GM19467 (cell line): ENCODE data around the gene ERAP2.
A peak's percentile ranks its signal among the peaks of the same experiment; 100 is the strongest.
"Not testable (repeated sequence)": the region's sequence is repeated elsewhere in the genome, so short reads cannot be mapped to it uniquely, and the experiment has no call there.

Experiments used
- ATAC-seq: cut with Tn5 transposase; IDR thresholded peaks from one replicate; pipeline ENCODE4 v1.9.1; 2021; ENCODE audit warnings: mild to moderate bottlenecking, moderate library complexity; ENCODE audit not compliant: unreplicated experiment

The ERAP2 gene

GRCh38 chr5:96863114-96863513 lies 13.2 kb upstream of the ERAP2 start:
- ATAC-seq, result no peak

- no peak for ATAC-seq
These were observed 12.2 kb upstream of the ERAP2 start for GRCh38 chr5:96863949-96864584.

GRCh38 chr5:96864922-96865530 lies 11.3 kb upstream of the ERAP2 start:
- ATAC-seq, result no peak

- peak; percentile 71 for ATAC-seq
These were observed 7.5 kb upstream of the ERAP2 start for GRCh38 chr5:96868603-96869371.

GRCh38 chr5:96869372-96869641 lies 7.0 kb upstream of the ERAP2 start:
- no peak for ATAC-seq

- ATAC-seq, result peak; percentile 63
These were observed 5.9 kb upstream of the ERAP2 start for GRCh38 chr5:96870094-96871026.

- ATAC-seq, result no peak
These were observed 5.3 kb upstream of the ERAP2 start for GRCh38 chr5:96871027-96871399.

- ATAC-seq, result no peak
These were observed 4.6 kb upstream of the ERAP2 start for GRCh38 chr5:96871686-96872085.

- ATAC-seq, result no peak
These were observed 2.9 kb upstream of the ERAP2 start for GRCh38 chr5:96873449-96873848.

GRCh38 chr5:96874631-96875030 lies 1.7 kb upstream of the ERAP2 start:
- no peak for ATAC-seq

- ATAC-seq, result no peak
These were observed 459 bp upstream of the ERAP2 start for GRCh38 chr5:96875791-96876291.

GRCh38 chr5:96876977-96877469 lies 723 bp downstream of the ERAP2 start:
- not testable (repeated sequence) for ATAC-seq

GRCh38 chr5:96879665-96880064 lies 3.4 kb downstream of the ERAP2 start:
- no peak for ATAC-seq

- no peak for ATAC-seq
These were observed 4.3 kb downstream of the ERAP2 start for GRCh38 chr5:96880444-96881164.

- ATAC-seq, result no peak
These were observed 5.3 kb downstream of the ERAP2 start for GRCh38 chr5:96881511-96882115.

GRCh38 chr5:96883871-96884270 lies 7.6 kb downstream of the ERAP2 start:
- no peak for ATAC-seq

GRCh38 chr5:96884995-96885394 lies 8.7 kb downstream of the ERAP2 start:
- ATAC-seq, result no peak

- peak; percentile 77 for ATAC-seq
These were observed 9.4 kb downstream of the ERAP2 start for GRCh38 chr5:96885518-96886338.

- ATAC-seq, result no peak
These were observed 17.0 kb downstream of the ERAP2 start for GRCh38 chr5:96893342-96893741.
